ENCODE data around the gene MYPOP. TPM values are rescaled to one million over a fixed set of nuclear protein-coding genes. Genes with fewer than 3 reads are reported as not detected.

MYPOP gene
- total and polyA plus RNA-seq, 2 of the 13 experiments (the other 11 are each of a cell fraction or from before 2014, with no cell fraction given), result 2.3 to 2.7 TPM

DNA sequence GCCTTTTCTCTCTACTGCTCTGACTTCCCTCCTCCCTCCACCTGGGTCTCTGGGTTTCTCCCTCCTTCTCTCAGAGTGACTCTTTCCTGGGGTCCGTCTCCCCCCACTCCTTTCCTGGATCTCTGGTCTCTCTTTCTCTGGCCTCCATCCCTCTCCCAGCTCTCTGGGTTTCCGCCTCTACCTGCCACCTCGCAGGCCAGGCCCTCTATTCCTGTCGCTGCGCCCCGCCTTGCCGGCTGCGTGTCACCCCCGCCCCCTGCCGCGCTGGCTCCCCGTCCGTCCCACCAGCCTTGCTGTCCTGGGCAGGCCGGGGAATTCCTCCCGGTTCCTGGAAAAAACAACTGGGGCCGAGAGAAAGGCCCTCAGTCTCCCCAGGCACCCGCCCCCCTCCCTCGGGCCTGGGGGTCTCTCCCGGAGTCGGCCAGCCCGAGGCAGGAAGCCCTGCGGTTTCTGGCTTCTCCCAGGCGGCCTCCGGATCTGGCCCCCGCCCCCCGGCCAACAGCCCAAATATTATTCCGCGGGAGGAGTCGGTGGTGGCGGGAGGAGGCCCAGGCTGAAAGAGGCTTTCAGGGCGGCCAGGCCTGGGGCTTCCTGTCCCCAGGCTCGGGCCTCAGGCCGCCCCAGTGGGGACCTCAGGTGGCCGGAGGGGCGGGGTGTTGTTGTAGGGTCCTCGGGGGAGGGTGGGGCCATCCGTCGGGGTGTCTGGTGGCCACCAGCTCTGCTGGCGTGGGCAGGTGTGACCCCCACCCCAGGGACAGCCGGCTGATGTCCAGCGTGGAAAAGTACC, 25.8 kb downstream of the MYPOP start (continued):
- no peak for TF ChIP-seq TRIM22 (IDR thresholded peaks at IDR 0.05)
- no peak for TF ChIP-seq FOXP1 (IDR thresholded peaks at IDR 0.05)
- no peak for TF ChIP-seq FOXP1 (CRISPR knock-in tag; IDR thresholded peaks at IDR 0.05)
- TF ChIP-seq XBP1 (CRISPR knock-in tag; IDR thresholded peaks at IDR 0.05), result no peak
- no peak for TF ChIP-seq SMAD9 (CRISPR knock-in tag; IDR thresholded peaks at IDR 0.05)
- TF ChIP-seq CCDC6 (CRISPR knock-in tag; IDR thresholded peaks at IDR 0.05), result 0 out of 2 replicates have a peak, but pooled peaks have one; percentile 51
- TF ChIP-seq, protein P1, sequence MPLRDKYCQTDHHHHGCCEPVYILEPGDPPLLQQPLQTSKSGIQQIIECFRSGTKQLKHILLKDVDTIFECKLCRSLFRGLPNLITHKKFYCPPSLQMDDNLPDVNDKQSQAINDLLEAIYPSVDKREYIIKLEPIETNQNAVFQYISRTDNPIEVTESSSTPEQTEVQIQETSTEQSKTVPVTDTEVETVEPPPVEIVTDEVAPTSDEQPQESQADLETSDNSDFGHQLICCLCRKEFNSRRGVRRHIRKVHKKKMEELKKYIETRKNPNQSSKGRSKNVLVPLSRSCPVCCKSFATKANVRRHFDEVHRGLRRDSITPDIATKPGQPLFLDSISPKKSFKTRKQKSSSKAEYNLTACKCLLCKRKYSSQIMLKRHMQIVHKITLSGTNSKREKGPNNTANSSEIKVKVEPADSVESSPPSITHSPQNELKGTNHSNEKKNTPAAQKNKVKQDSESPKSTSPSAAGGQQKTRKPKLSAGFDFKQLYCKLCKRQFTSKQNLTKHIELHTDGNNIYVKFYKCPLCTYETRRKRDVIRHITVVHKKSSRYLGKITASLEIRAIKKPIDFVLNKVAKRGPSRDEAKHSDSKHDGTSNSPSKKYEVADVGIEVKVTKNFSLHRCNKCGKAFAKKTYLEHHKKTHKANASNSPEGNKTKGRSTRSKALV (CRISPR knock-in tag; IDR thresholded peaks at IDR 0.05), result no peak
- peak; percentile 84 for TF ChIP-seq SAP130 (CRISPR knock-in tag; IDR thresholded peaks at IDR 0.05; ENCODE audit: low read depth)
- TF ChIP-seq SNAPC2 (CRISPR knock-in tag; IDR thresholded peaks at IDR 0.05), result no peak
- TF ChIP-seq TBX2 (CRISPR knock-in tag; IDR thresholded peaks at IDR 0.05; ENCODE audit: borderline replicate concordance), result peak; percentile 80
- TF ChIP-seq ZC3H13 (CRISPR knock-in tag; IDR thresholded peaks at IDR 0.05), result peak; percentile 57; the same call in 1 of the 2 replicates
- TF ChIP-seq, protein P2, sequence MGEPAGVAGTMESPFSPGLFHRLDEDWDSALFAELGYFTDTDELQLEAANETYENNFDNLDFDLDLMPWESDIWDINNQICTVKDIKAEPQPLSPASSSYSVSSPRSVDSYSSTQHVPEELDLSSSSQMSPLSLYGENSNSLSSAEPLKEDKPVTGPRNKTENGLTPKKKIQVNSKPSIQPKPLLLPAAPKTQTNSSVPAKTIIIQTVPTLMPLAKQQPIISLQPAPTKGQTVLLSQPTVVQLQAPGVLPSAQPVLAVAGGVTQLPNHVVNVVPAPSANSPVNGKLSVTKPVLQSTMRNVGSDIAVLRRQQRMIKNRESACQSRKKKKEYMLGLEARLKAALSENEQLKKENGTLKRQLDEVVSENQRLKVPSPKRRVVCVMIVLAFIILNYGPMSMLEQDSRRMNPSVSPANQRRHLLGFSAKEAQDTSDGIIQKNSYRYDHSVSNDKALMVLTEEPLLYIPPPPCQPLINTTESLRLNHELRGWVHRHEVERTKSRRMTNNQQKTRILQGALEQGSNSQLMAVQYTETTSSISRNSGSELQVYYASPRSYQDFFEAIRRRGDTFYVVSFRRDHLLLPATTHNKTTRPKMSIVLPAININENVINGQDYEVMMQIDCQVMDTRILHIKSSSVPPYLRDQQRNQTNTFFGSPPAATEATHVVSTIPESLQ (CRISPR knock-in tag; conservative IDR thresholded peaks at IDR 0.05), result no peak
- no peak for TF ChIP-seq ZFP36L1 (CRISPR knock-in tag; IDR thresholded peaks at IDR 0.05)
- TF ChIP-seq, protein P3, sequence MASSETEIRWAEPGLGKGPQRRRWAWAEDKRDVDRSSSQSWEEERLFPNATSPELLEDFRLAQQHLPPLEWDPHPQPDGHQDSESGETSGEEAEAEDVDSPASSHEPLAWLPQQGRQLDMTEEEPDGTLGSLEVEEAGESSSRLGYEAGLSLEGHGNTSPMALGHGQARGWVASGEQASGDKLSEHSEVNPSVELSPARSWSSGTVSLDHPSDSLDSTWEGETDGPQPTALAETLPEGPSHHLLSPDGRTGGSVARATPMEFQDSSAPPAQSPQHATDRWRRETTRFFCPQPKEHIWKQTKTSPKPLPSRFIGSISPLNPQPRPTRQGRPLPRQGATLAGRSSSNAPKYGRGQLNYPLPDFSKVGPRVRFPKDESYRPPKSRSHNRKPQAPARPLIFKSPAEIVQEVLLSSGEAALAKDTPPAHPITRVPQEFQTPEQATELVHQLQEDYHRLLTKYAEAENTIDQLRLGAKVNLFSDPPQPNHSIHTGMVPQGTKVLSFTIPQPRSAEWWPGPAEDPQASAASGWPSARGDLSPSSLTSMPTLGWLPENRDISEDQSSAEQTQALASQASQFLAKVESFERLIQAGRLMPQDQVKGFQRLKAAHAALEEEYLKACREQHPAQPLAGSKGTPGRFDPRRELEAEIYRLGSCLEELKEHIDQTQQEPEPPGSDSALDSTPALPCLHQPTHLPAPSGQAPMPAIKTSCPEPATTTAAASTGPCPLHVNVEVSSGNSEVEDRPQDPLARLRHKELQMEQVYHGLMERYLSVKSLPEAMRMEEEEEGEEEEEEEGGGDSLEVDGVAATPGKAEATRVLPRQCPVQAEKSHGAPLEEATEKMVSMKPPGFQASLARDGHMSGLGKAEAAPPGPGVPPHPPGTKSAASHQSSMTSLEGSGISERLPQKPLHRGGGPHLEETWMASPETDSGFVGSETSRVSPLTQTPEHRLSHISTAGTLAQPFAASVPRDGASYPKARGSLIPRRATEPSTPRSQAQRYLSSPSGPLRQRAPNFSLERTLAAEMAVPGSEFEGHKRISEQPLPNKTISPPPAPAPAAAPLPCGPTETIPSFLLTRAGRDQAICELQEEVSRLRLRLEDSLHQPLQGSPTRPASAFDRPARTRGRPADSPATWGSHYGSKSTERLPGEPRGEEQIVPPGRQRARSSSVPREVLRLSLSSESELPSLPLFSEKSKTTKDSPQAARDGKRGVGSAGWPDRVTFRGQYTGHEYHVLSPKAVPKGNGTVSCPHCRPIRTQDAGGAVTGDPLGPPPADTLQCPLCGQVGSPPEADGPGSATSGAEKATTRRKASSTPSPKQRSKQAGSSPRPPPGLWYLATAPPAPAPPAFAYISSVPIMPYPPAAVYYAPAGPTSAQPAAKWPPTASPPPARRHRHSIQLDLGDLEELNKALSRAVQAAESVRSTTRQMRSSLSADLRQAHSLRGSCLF (CRISPR knock-in tag; IDR thresholded peaks at IDR 0.05; ENCODE audit: borderline replicate concordance), result no peak
- TF ChIP-seq, protein P4, sequence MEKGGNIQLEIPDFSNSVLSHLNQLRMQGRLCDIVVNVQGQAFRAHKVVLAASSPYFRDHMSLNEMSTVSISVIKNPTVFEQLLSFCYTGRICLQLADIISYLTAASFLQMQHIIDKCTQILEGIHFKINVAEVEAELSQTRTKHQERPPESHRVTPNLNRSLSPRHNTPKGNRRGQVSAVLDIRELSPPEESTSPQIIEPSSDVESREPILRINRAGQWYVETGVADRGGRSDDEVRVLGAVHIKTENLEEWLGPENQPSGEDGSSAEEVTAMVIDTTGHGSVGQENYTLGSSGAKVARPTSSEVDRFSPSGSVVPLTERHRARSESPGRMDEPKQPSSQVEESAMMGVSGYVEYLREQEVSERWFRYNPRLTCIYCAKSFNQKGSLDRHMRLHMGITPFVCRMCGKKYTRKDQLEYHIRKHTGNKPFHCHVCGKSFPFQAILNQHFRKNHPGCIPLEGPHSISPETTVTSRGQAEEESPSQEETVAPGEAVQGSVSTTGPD (CRISPR knock-in tag; IDR thresholded peaks at IDR 0.05), result no peak
